HG02759 (cell line): ENCODE data around the gene MAB21L1.

ENCODE experiments used
- ATAC-seq: cut with Tn5 transposase; IDR thresholded peaks from one replicate; pipeline ENCODE4 v1.9.1; 2021; ENCODE audit warnings: mild to moderate bottlenecking, moderate library complexity; ENCODE audit not compliant: unreplicated experiment

Gene MAB21L1

GRCh38 chr13:35475960-35476943 lies at the start of gene MAB21L1:
MAB21L1 (minus strand) TSS chr13:35476689; CDS start chr13:35476138, 551 bp downstream.
- peak; percentile 37 for ATAC-seq

- ATAC-seq = no peak
Measured at GRCh38 chr13:35524171-35524570, 47.7 kb upstream of the MAB21L1 start.

- no peak for ATAC-seq
Measured at GRCh38 chr13:35518337-35518946, 42.0 kb upstream of the MAB21L1 start.

GRCh38 chr13:35514801-35515502 lies 38.5 kb upstream of the MAB21L1 start:
- no peak for ATAC-seq

- ATAC-seq = no peak
Measured at GRCh38 chr13:35514061-35514477, 37.6 kb upstream of the MAB21L1 start.

- no peak for ATAC-seq
Measured at GRCh38 chr13:35512271-35512920, 35.9 kb upstream of the MAB21L1 start.

- ATAC-seq = no peak
Measured at GRCh38 chr13:35502456-35502855, 26.0 kb upstream of the MAB21L1 start.

GRCh38 chr13:35501661-35502235 lies 25.3 kb upstream of the MAB21L1 start:
- no peak for ATAC-seq

GRCh38 chr13:35500144-35500543 lies 23.7 kb upstream of the MAB21L1 start:
- ATAC-seq = no peak

GRCh38 chr13:35499676-35500075 lies 23.2 kb upstream of the MAB21L1 start:
- ATAC-seq = no peak

- no peak for ATAC-seq
Measured at GRCh38 chr13:35499196-35499662, 22.7 kb upstream of the MAB21L1 start.

- no peak for ATAC-seq
Measured at GRCh38 chr13:35498231-35498630, 21.7 kb upstream of the MAB21L1 start.

- ATAC-seq = no peak
Measured at GRCh38 chr13:35496761-35497386, 20.4 kb upstream of the MAB21L1 start.

- ATAC-seq = no peak
Measured at GRCh38 chr13:35496006-35496405, 19.5 kb upstream of the MAB21L1 start.

GRCh38 chr13:35489050-35489449 lies 12.6 kb upstream of the MAB21L1 start:
- no peak for ATAC-seq

- ATAC-seq = no peak
Measured at GRCh38 chr13:35485424-35485823, 8.9 kb upstream of the MAB21L1 start.

GRCh38 chr13:35484384-35484783 lies 7.9 kb upstream of the MAB21L1 start:
- no peak for ATAC-seq

GRCh38 chr13:35483761-35484160 lies 7.3 kb upstream of the MAB21L1 start:
- ATAC-seq = no peak

- ATAC-seq = no peak
Measured at GRCh38 chr13:35482527-35482926, 6.0 kb upstream of the MAB21L1 start.

- ATAC-seq = no peak
Measured at GRCh38 chr13:35481777-35482176, 5.3 kb upstream of the MAB21L1 start.
